ENCODE results near the gene TUSC2.

DNA sequence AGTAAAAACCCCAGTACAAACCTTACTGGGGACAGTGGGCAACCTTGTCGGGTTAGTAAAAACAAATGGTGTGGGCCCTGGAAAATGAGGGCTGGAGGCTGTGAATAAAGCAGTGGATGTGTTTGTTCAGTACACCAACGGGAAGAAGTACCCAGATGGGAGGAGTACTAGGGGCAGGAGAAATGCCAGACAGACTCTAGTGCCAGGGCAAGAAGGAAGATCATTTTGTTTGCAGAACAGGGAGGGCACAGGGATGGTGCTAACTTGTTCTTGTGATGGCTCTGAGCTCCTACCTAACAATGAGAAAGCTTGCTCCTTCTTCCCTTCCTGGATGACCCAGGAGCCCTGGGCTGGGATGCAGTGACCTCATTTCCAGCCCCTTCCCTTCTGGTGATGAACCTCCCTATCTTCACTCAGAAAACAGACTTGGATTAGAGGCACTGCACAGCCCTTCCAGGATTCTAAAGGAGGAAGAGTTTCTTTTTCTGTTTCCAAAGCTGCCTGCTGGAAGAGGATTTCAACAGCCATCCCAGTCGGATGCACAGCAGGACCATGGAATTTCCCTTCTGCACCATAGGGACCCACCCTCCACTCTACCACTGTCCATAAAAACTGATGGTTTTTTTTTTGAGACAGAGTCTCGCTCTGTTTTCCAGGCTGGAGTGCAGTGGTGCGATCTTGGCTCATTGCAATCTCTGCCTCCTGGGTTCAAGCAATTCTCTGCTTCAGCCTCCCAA, 6.5 kb upstream of the TUSC2 start:
- TF ChIP-seq, protein P1, sequence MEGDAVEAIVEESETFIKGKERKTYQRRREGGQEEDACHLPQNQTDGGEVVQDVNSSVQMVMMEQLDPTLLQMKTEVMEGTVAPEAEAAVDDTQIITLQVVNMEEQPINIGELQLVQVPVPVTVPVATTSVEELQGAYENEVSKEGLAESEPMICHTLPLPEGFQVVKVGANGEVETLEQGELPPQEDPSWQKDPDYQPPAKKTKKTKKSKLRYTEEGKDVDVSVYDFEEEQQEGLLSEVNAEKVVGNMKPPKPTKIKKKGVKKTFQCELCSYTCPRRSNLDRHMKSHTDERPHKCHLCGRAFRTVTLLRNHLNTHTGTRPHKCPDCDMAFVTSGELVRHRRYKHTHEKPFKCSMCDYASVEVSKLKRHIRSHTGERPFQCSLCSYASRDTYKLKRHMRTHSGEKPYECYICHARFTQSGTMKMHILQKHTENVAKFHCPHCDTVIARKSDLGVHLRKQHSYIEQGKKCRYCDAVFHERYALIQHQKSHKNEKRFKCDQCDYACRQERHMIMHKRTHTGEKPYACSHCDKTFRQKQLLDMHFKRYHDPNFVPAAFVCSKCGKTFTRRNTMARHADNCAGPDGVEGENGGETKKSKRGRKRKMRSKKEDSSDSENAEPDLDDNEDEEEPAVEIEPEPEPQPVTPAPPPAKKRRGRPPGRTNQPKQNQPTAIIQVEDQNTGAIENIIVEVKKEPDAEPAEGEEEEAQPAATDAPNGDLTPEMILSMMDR (conservative IDR thresholded peaks at IDR 0.05; ENCODE audit: low read length) = no peak
- no peak for TF ChIP-seq EZH2phosphoT487 (IDR thresholded peaks at IDR 0.05; ENCODE audit: borderline replicate concordance)
